Measurements from ENCODE around the gene MLH3.

GRCh38 chr14:74976264-74977113, 74.8 kb downstream of the MLH3 start:
- TF ChIP-seq POLR2AphosphoS5 (IDR thresholded peaks at IDR 0.05; ENCODE audit: low read depth) (no peak), EZH2phosphoT487 (IDR thresholded peaks at IDR 0.05; ENCODE audit: unreplicated experiment) (no peak), CTCF (conservative IDR thresholded peaks at IDR 0.05; ENCODE audit: low read depth in 2 of 2) (no peak), STAT1 (IDR thresholded peaks at IDR 0.05; ENCODE audit: unreplicated experiment) (no peak), CREB1 (CRISPR knock-in tag; IDR thresholded peaks at IDR 0.05; ENCODE audit: low read depth) (no peak), EZH2 (IDR thresholded peaks at IDR 0.05; ENCODE audit: low read depth, unreplicated experiment) (no peak), ZNF114 (CRISPR knock-in tag; IDR thresholded peaks at IDR 0.05) (no peak), JUNB (IDR thresholded peaks at IDR 0.05; ENCODE audit: unreplicated experiment) (no peak), REST (IDR thresholded peaks at IDR 0.05; ENCODE audit: unreplicated experiment) (no peak), NANOG (IDR thresholded peaks at IDR 0.05; ENCODE audit: borderline replicate concordance) (no peak), ZNF331 (CRISPR knock-in tag; IDR thresholded peaks at IDR 0.05; ENCODE audit: low read depth) (no peak)
